Stimulated activated naive CD4-positive, alpha-beta T cell treated with Interleukin-2 at 50 U/mL for 16 hours (primary cell): Measurements from ENCODE around the gene SH3PXD2A.
"Not testable (repeated sequence)": the region's sequence is repeated elsewhere in the genome, so short reads cannot be mapped to it uniquely, and the experiment has no call there.

Experiments
- DNase-seq: peaks from one replicate; lab custom pipeline; 2025; lab: John Stamatoyannopoulos, UW

SH3PXD2A gene

DNA sequence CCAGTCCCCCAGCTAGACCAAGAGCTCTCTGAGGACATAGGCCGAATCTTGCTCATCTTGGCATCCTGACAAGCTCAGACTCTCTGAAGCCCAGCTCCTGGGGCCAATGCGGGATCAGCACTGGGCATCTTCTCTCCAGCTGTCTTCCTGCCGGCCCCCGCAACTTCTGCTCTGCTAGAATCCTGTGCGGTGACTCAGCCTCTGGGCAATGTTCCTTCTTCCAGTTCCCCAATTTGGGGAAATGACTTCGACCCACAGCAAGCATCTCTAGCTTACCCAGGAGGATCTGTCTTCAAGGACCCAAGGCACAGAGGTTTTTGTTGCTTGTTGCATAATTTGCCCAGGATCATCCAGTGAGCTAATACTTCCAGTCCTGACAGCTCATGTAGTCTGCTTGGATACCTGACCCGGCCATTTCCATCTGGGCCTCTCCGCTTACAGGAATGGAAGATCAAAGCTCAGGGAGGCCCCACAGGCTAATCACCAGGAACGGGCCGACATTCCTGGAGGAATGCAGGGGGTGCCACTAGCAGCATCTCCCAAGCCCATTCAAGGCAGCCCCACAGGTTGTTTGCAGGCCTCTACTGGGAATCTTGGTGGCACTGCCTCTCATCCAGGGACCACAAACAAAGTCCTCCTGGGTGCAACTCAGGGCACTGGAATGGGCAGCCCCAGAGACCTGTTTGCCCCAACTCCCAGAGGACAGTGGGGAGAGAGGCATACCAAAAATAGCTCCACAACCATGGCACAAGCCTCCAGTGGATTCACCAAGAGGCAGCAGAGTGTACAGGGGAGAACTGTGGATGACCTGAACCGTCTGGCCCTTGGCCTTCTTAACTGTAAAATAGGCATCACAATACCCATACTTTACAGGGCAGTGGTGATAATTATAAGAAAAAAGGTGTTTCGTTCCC lies 210.0 kb downstream of the SH3PXD2A start:
- DNase-seq, result no peak

DNA sequence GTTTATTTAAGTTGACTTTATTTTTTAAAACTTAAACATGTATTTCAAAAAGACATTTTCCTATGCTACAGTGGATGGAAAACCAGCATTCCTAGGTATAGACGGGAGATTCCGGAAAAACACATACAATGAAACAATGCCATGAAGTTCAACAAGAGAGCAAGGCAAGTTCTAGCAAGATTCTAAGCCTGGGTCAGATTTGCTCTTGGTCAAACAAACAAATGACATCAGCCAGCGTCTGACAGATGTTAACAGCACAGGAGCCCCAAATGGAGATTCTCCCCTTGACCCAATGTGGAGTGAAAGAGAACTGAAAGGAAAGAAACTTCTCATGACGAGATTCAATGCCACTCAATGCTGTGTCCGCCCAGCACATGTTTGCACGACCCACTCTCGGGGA lies 212.0 kb downstream of the SH3PXD2A start:
- DNase-seq, result no peak

GRCh38 chr10:103641326-103641725 lies 214.1 kb downstream of the SH3PXD2A start:
- DNase-seq, result no peak

- no peak for DNase-seq
These were observed 214.8 kb downstream of the SH3PXD2A start for GRCh38 chr10:103640436-103641181.

DNA sequence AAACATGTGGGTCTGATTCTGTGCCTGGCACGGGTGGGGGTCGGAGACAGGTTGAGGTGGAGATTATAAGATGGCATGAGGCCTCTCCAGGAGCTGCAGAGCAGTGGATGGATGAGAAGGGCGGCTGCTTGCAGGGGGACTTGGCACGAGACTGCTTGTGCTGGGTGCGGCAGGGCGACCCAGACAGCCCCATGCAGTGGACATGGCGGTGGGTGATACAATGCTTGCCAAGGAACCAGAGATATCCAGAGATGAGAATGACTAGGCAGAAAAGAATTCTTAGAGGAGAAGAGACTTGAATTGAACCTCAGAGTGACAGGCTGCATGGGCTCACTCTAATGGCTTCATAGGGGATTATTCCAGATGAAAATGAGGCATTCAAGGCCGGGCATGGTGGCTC lies 216.4 kb downstream of the SH3PXD2A start:
- no peak for DNase-seq

GRCh38 chr10:103637927-103638557 lies 217.3 kb downstream of the SH3PXD2A start:
- DNase-seq, result no peak

GRCh38 chr10:103637011-103637410 lies 218.4 kb downstream of the SH3PXD2A start:
- no peak for DNase-seq

- DNase-seq, result no peak
These were observed 218.9 kb downstream of the SH3PXD2A start for GRCh38 chr10:103636492-103636891.

DNA sequence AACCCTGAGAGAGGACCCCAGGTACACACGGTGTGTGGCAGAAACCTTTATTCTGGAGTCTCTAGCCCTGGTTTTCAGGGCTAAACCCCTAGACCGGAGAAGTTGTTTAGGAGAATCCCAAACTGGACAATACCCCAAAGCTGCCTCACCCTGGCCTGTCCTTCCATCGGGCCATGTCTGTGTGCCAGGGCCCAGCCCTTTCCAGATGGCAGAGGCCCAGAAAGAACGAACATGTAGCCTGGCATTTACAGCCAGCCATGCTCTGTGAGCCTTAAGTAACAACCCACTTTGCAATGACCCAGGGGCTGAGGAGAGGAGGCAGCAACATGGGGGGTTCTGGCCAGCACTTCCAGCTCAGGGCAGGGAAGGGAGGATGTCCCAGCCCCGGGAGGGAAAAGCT lies 219.8 kb downstream of the SH3PXD2A start:
- no peak for DNase-seq

DNA sequence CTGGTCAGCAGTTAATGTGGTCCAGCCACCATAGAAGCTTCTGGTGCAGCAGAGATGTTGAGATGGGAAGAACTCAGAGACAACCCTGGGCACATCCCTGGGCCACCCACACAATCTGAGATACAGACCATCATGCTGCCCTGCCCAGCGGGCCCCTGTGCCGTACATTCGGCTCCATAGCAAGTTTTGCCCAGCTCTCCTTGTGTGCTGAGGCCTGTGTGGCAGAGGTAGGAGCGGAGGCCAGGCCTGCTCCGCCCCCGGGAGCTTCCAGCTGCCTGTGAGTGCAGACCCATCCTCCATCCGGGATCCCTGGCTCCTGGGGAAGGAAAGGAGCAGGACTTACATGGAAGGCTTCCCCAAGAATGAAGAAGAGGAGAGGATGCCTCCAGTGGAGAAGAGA lies 221.5 kb downstream of the SH3PXD2A start:
- no peak for DNase-seq

DNA sequence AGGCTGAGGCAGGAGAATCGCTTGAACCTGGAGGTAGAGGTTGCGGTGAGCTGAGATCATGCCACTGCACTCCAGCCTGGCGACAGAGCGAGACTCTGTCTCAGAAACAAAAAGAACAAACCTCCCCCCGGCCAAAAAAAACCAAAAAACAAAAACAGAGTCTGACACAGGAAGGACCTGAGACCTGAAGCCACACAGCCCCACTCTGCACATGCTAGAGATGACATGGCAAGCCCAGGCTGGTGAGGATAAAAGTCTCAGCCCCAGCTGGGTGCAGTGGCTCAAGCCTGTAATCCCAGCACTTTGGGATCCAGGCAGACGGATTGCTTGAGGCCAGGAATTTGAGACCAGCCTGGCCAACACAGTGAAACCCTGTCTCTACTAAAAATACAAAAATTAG lies 222.5 kb downstream of the SH3PXD2A start:
- DNase-seq, result not testable (repeated sequence)

DNA sequence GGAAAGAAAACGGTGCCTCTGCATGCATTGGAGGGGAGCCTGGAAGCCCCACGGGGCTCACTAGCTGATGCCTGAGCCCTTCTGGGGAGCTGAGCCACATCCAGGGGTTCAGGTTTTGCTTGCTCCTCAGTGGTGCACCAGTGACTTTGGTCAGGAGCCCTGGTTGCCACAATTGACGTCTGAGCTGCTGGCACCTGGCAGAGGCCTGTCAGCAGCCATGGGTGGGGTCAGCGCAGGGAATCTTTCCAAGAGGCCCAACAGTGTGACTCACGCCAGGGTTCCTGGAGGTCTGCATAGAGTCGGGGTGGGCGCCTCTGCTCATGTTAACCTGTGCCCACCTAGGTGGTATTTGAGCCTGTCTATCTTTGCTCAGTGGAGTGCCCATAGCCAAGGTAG lies 223.1 kb downstream of the SH3PXD2A start:
- DNase-seq, result no peak

- DNase-seq, result no peak
These were observed 225.2 kb downstream of the SH3PXD2A start for GRCh38 chr10:103630156-103630555.

DNA sequence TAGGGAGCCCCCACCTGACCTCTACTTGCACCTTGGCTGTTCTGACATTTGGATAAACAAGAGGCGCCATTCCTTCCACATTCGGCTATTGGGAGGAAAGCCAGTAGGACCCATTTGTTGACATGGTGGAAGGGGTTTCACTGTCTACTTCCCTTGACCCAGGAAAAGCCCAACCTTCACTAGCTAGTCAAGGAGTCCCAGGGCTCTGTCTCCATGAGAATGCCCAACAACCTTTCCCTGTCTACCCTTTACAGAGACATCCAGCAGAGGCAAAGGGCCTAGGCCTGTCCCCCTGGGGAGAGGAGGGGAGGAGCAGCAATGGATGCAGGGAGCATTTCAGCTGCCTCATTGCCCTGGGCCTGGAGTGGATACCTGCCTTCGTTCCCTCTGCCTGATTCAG lies 225.8 kb downstream of the SH3PXD2A start:
- DNase-seq, result no peak

DNA sequence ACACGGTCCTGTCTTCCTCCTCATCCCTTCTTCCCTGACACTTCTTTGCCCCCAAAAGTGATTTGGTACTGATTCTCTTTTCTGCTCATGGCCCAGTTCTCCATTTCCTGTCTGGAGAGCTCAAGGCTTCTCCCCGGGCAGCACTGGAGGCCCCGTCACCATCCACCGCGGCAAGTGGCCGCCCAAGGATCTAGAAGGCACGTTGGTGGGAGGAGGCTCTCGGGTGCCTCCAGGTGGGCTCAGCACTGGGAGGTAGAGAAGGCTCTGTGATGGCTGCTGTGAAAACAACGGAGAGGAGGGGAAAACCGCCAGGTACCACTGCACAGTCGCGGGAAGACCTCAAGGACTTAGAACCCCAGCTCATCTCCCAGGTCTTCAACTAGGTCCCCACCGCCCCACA lies 227.5 kb downstream of the SH3PXD2A start:
- no peak for DNase-seq

GRCh38 chr10:103627111-103627892 lies 228.1 kb downstream of the SH3PXD2A start:
- no peak for DNase-seq

DNA sequence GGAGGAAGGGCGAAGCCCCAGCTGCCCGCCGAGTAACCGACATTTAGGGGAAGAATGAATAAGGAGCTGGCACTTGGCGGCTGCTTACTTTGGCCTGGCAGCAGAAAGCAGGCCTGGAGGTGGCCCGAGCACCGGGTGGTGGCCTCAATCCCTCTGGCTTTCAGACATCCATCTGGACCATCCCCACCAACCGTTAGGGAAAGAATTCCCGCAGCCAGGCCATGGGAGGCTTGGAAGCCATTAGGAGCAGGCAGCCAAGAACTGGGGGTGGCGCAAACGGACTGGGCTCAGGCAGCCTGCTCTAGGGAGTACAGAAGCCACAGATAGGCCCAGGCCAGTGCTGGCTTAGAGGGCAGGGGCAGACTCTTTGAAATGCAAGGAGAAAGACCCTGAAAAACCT lies 229.2 kb downstream of the SH3PXD2A start:
- no peak for DNase-seq

DNA sequence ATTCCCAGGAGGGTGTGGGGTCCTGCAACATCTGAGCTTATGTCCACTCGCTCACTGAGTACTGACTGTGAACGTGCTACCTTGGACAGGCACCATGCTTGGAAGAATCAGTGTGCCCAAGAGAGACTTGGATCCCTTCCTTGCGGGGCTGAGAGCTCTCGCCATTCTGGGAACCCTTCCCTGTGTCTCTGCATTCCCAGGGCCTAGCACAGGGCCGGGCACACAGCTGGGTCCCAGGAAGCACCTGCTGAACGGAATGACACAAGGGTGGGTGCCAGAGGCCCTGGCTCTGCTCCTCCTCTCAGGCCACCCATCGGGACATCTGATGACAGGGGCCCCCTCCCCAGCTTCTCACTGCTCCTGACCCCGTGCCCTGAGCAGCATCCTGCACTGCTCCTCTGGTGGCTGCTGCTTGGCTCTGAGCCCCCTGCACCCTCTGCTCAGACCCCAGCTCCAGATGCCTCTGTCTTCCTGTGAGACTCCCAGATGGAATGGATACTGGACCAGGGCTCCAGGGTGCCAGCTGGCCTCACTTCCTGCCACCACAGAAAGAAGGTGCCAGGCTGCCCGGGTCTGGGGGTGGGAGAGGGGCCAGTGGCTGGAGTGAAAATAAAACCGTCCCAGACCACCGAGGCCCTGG lies 232.3 kb downstream of the SH3PXD2A start:
- DNase-seq, result no peak

GRCh38 chr10:103622286-103622685 lies 233.1 kb downstream of the SH3PXD2A start:
- DNase-seq, result no peak

DNA sequence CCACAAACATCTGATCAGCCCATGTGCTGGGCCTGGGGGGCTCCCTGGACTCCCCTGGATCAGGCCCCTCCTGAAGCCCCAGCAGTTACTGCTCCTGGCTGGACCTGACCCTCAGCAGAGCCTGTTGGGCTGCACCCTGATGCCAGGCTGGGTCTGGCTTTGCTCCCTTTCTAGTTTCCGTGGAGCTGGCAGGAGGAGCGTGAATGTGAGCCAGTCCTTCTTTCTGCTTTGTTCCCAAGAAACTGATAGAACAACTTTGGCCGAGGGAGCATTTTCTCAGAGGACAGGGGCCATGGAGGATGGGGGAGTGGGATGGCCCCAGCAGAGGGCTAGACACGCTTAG lies 233.6 kb downstream of the SH3PXD2A start:
- DNase-seq, result no peak

DNA sequence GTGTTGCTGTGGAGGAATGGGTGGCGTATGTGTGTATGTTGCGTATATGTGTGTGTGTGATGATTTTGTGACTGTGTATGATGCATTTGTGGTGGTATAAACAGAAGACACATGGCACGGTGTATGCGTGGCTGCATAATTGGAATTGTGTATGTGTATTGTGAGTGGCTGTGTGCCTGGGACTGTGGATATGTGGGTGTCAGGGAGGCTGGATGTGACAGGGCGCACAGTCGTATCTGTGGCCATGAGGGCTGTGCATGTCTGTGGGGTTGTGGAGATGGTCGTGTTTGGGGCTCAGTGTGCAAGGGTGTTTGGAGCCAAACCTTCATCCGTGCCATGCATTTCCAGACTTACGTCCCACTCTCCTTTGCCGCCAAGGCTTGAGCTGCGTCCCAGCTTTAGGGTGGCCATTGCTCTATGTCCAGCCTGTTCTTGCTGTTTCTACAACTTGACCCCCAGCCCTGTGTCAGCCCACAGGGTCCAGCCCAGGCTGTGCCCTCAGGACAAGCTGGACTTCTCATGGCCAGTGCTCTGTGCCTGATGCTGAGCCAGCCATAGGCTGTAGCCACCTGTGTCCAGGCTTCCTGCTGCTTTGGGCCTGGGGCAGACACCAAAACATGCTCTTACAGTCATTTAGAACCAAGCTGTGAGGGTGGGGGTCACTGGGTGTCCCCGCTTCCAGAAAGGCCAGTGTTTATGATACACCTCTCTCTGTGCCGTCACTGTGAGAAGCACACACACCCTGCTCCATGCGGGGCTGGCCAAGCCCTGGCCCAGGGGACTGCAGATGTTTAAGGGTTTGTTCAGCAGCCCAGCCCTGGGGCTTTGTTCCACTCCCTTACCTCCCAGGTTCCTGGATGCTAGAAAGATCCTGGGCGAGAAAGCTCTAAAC lies 234.2 kb downstream of the SH3PXD2A start:
- no peak for DNase-seq
